LNCaP clone FGC (cell line): ENCODE measurements around the gene KIF6.

Experiments used
- DNase-seq: peaks from one replicate; pipeline ENCODE4 v3.0.0-alpha.2; 2011; ENCODE audit warnings: low read depth
- H3K4me3 ChIP-seq: 2 replicates; pipeline ENCODE4 v1.5.1; 2011; ENCODE audit warnings: mild to moderate bottlenecking, low read depth, low read length, control low read depth
- CTCF ChIP-seq: IDR thresholded peaks from 2 replicates; pipeline ENCODE4 v1.5.1; 2012; ENCODE audit warnings: mild to moderate bottlenecking; ENCODE audit not compliant: control insufficient read depth, insufficient read depth; ENCODE audit errors: extremely low read depth

The KIF6 gene

DNA sequence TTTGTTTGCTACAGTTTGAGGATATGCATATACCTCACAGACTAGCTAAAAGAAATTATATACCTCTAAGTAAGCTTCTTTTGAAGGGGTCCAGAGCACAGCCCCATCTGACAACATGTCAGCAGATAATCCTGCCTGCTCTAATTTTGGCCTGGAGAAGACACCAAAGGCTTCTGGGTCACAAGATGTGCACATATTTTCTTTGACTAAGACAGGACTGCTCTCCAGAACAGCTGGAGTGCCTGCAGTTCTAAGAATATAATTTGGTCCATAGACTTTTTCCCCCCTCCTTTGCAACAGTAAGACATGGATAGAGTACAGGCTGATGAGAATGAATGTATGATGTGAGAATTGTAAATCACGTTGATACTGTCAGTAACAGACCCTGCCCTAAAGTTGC lies 294.8 kb downstream of the KIF6 start:
- DNase-seq, result no peak
- no peak for TF ChIP-seq CTCF
- H3K4me3 ChIP-seq, result no peak overlapping the region

GRCh38 chr6:39428816-39429215 lies 296.4 kb downstream of the KIF6 start:
- H3K4me3 ChIP-seq, result no peak overlapping the region
- TF ChIP-seq CTCF, result no peak
- DNase-seq, result no peak

GRCh38 chr6:39428152-39428551 lies 297.1 kb downstream of the KIF6 start:
- no peak for DNase-seq
- no peak for TF ChIP-seq CTCF
- no peak overlapping the region for H3K4me3 ChIP-seq

DNA sequence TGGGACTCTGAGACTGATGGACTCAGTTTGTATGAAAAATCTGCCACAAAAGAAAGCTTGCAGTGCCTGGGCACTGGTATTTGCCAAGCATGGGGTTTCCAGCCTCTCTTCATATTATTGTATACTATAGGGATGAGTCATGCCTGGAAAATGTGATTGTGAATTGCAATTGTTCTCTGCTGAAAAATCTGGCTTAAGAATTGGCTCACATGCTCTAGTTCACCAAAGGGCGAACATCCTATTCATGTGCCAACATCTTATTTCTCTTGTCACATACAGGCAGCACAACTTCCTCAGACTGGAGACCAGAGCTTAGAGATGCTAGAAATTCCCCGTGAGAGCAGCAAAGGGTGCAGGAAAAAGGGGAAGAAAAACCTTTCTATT lies 299.1 kb downstream of the KIF6 start:
- H3K4me3 ChIP-seq, result no peak overlapping the region
- DNase-seq, result no peak
- no peak for TF ChIP-seq CTCF

DNA sequence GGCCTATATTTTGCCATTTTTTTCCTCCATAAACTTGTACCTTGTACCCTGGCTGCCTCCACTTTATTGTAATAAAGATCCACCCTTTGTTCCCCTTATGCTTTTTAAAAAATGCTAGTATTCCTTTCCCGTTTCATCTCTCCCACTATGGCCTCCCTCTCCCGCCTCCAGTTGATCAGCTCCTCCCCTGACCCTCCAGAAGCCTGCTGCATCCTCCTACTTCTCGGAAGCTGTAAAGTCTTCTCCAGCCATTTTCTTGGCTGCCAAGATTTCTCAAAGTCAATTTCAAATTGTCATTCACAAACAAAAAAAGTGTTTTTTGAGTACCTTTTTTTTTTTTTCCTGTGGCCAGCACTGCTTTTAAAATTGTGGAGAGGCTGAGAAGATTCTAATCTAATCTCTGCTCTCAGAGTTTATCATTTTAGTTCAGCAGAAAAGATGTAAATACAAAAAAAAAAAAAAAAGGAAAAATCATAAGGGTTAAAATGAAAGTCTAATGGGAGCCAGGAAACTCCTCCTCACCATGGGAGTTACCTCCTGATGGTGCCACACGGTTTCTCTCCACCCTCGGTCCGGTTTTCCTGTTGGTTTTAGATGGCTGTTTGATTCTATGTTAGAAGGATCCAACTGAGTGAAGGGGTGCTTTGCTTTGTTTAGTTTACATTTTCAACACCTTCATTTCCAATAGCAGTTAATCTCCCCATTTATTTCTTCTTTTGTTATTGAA lies 299.7 kb downstream of the KIF6 start:
- TF ChIP-seq CTCF, result no peak
- no peak for DNase-seq
- H3K4me3 ChIP-seq, result no peak overlapping the region

GRCh38 chr6:39424831-39425230 lies 300.4 kb downstream of the KIF6 start:
- TF ChIP-seq CTCF, result no peak
- no peak for DNase-seq
- no peak overlapping the region for H3K4me3 ChIP-seq

DNA sequence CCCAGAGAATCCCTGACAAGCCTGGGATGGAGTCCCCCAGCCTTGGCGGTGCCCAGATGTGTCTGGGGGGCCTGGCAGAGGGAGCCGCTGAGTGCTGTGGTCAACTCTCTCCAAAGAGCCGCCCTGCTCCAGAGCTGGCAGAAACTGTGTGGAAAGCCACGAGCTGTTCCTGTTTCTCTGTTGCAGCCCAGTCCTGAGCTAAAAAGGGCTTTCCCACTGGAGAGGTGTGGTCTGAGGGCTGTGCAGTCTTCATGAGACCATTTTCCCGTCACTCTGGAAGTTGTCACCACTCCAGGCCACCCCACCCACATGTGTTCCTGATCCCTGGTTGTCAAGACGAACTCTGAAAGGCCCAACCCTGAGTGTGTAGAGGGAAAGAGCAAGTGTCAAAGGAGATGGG lies 303.0 kb downstream of the KIF6 start:
- H3K4me3 ChIP-seq, result no peak overlapping the region
- no peak for DNase-seq
- no peak for TF ChIP-seq CTCF
